ENCODE measurements around the gene NOL12.

Gene NOL12

DNA sequence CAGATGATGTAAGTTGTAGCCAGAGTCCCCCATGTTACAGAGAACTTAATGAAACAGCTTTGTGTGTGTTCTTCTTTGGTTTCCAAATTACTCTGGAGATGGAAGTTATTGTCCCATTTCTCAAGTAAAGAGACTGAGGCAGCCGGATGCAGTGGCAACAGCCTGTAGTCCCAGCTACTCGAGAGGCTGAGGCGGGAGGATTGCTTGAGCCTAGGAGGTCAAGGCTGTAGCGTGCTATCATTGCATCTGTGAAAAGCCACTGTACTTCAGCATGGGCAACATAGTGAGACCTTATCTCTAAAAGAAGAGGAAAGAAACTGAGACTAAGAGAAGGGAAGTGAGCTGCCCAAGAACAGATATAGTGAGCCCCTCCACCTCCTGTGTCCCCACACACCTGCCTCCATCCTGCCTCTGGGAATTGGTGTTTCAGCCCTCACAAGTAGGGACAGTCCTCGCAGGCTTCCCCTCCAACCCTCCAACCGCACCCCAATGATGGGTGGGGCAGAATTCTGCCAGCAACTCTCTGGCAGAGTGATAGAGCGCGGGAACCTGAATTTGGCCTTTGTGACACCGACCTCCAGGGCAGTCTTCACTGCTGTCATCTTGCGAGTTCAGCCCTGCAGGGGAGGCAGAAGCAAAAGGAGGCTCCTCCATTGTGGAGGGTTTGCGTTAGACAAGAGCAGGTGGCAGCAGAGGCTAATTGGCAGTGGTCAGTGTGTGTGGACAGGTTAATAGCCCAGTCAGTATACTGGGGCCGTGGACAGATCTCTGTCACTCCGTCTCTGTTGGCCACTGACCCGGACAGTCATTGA, 26.0 kb upstream of the NOL12 start:
- peak overlapping the region; percentile 69 for H3K4me3 ChIP-seq (ENCODE audit: low read depth, low read length)
- TF ChIP-seq, protein P1, sequence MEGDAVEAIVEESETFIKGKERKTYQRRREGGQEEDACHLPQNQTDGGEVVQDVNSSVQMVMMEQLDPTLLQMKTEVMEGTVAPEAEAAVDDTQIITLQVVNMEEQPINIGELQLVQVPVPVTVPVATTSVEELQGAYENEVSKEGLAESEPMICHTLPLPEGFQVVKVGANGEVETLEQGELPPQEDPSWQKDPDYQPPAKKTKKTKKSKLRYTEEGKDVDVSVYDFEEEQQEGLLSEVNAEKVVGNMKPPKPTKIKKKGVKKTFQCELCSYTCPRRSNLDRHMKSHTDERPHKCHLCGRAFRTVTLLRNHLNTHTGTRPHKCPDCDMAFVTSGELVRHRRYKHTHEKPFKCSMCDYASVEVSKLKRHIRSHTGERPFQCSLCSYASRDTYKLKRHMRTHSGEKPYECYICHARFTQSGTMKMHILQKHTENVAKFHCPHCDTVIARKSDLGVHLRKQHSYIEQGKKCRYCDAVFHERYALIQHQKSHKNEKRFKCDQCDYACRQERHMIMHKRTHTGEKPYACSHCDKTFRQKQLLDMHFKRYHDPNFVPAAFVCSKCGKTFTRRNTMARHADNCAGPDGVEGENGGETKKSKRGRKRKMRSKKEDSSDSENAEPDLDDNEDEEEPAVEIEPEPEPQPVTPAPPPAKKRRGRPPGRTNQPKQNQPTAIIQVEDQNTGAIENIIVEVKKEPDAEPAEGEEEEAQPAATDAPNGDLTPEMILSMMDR (conservative IDR thresholded peaks at IDR 0.05; ENCODE audit: low read depth, low read length): no peak
- no peak for DNase-seq (ENCODE audit: low read depth)

DNA sequence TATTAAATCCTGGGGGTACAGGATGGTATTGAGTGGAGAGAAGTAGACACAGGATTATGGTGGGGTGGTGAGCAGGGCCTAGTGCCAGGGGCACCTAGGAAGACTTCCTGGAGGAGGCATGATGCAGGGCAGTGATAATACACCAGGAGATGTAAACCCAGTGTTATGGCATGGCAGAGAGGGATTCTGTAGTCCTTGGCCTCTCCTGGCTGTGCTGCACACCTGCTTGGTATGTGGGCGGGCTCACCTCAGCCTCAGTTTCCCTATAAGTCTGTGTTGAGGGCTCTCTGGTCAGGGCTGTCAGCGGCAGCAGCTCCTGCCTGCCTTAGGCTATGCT, 25.5 kb upstream of the NOL12 start:
- H3K4me3 ChIP-seq (ENCODE audit: low read depth, low read length): no peak overlapping the region
- TF ChIP-seq, protein P1 (conservative IDR thresholded peaks at IDR 0.05; ENCODE audit: low read depth, low read length): no peak
- no peak for DNase-seq (ENCODE audit: low read depth)

DNA sequence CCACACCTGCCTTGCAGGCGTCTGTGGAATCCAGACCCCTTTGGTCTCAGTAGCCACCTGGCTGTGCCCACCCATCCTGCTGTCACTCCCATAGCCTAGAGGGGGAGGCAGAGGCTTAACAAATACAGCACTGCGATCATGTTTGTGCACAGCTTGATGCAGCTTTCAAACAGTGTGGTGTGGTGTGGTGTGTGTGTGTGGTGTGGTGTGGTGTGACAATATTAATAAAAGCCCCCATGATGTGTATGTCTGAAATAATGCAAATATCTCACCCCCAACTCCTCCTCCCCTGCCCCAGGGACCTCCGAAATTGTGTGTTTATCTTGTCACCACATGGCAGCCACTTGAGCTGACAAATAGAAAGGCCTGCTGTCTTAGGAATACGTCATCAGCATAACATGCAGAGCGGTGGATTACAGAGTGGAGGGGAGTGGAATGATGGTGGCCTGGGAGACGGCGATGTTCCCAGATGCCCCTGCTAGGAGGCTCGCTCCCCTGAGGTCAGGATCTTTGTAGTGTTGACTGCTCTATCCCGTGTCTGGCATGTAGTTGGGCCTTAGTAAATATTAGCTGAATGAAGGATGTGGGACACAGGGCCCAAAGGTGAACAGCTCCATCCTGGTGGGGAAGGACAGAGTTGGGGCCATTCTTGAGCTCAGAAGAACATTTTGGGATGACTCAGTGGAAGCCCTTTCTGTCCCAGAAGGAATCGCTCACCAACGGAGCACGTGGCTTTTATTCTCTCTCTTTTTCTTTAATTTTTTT, 24.8 kb upstream of the NOL12 start:
- TF ChIP-seq, protein P1 (conservative IDR thresholded peaks at IDR 0.05; ENCODE audit: low read depth, low read length): peak; percentile 80
- DNase-seq (ENCODE audit: low read depth): peak; percentile 84
- no peak overlapping the region for H3K4me3 ChIP-seq (ENCODE audit: low read depth, low read length)

DNA sequence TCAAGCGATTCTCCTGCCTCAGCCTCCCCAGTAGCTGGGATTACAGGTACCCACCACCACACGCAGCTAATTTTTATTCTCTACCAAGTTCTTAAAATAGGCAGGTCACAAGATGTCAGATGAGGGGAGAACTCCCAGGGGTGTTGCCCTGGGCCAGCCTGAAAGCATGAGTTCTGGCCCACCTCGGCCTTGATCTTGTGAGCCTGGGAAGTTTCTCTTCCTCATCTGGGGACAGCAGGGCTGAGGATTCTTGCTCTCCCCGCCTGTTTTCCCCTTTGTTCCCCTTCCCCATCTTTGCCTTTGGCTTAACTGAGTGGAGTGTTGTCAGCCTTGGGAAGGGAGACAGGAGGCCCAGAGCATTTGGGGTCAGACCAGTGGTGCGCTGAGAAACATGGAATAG, 24.1 kb upstream of the NOL12 start:
- TF ChIP-seq, protein P1 (conservative IDR thresholded peaks at IDR 0.05; ENCODE audit: low read depth, low read length): no peak
- DNase-seq (ENCODE audit: low read depth): no peak
- no peak overlapping the region for H3K4me3 ChIP-seq (ENCODE audit: low read depth, low read length)

DNA sequence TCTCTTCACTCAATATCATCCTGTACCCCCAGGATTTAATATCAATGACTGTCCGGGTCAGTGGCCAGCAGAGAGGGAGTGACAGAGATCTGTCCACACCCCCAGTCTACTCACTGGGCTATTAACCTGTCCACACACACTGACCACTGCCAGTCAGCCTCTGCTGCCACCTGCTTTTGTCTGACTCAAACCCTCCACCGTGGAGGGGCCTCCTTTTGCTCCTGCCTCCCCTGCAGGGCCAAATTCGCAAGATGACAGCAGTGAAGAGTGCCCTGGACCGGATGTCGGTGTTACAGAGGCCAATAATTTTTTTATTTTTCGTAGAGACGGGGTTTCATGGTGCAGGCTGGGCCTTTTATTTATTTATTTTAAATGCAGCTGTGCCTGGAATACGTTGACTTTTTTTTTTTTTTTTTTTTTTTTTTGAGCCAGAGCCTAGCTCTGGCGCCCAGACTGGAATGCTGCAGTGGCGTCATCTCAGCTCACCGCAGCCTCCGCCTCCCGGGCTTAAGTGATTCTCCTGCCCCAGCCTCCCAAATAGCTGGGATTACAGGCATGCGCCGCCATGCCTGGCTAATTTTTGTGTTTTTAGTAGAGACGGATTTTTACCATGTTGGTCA, 22.5 kb upstream of the NOL12 start:
- TF ChIP-seq, protein P1 (conservative IDR thresholded peaks at IDR 0.05; ENCODE audit: low read depth, low read length): no peak
- no peak for DNase-seq (ENCODE audit: low read depth)
- H3K4me3 ChIP-seq (ENCODE audit: low read depth, low read length): no peak overlapping the region

DNA sequence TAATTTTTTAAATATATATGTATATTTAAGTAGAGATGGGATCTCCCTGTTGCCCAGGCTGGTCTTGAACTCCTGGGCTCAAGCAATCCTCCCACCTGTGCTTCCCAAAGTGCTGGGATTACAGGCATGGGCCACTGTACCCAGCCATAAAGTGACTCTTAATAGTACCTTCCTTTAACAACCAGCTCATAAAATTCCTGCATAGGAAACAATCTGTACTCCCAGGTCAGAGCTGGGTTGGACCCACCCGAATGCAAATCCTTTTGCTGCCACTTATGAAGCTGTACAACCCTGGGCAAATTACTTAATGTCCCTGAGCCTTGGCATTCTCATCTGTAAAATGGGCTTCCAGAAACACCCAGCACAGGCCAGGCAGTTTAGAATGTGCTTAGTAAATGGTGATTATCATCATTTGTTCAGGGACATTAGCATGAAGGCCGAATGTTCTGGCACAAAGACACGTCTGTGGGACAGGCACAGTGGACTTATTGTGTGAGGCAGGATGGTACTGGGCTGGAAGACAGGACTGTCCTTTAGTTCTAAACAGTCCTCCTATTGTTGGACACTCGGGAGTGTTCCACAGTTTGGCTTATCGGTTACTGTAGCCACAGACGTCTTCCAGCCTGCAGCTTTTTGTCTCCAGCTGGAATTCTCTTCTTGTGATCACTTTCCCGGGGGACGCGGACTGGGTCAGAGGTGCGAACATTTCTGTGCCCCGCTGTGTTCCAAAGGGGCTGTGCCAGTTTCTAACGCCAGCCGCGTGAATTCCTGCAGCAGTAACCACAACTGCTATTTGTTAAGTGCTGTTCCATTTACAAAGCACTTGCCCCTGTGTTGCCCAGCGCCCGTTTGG, 21.7 kb upstream of the NOL12 start:
- no peak for DNase-seq (ENCODE audit: low read depth)
- H3K4me3 ChIP-seq (ENCODE audit: low read depth, low read length): no peak overlapping the region

More for the DNA sequence above, 21.7 kb upstream of the NOL12 start:
- TF ChIP-seq, protein P1 (conservative IDR thresholded peaks at IDR 0.05; ENCODE audit: low read depth, low read length): no peak

All from choroid plexus epithelial cell (primary cell).